H1 (cell line): ENCODE data around the gene SPPL3. TPM values are rescaled to one million over a fixed set of nuclear protein-coding genes. Genes with fewer than 3 reads are reported as not detected.

ENCODE experiments used
- CTCF ChIA-PET: fragments of 300-600 bp; sonication (Branson Sonifier 250); formaldehyde crosslinking; loops from one replicate; lab custom pipeline; 2021; ENCODE audit not compliant: partially characterized antibody; lab: Charles Lee
- POLR2A ChIA-PET: fragments of 300-600 bp; sonication (Branson Sonifier 250); formaldehyde crosslinking; loops from one replicate; lab custom pipeline; 2021; ENCODE audit warnings: inconsistent platforms; ENCODE audit not compliant: partially characterized antibody; lab: Charles Lee
- DNase-seq, 2 experiments: peaks; one replicate each; pipeline versions ENCODE4 v3.0.0 to v3.0.0-alpha.2; 2010 to 2022; ENCODE audit warnings: low spot score in 2 of 2, low read depth in 1 of 2, mixed read lengths in 1 of 2
- FAIRE-seq: peaks from 2 replicates; lab custom pipeline; 2011; peaks lifted over from hg19 to GRCh38; lab: Jason Lieb, UNC
- H2AFZ ChIP-seq: 2 replicates; pipeline ENCODE4 v1.8.1; 2012; ENCODE audit warnings: low read length, inconsistent platforms
- H2AK5ac ChIP-seq: 2 replicates; pipeline ENCODE4 v1.6.1; 2013; ENCODE audit warnings: low read depth, low read length
- H2BK120ac ChIP-seq: replicated peaks from 2 replicates; pipeline ENCODE3; 2013; ENCODE audit warnings: low read depth, low read length, inconsistent platforms
- H2BK12ac ChIP-seq: 2 replicates; pipeline ENCODE4 v1.6.1; 2013; ENCODE audit warnings: low read depth, low read length
- H2BK15ac ChIP-seq: 2 replicates; pipeline ENCODE4 v1.6.1; 2013; ENCODE audit warnings: low read length
- H2BK20ac ChIP-seq: 2 replicates; pipeline ENCODE4 v1.6.1; 2013; ENCODE audit warnings: low read length
- H2BK5ac ChIP-seq: 2 replicates; pipeline ENCODE4 v1.6.1; 2013; ENCODE audit warnings: low read depth, low read length
- H3K14ac ChIP-seq: 2 replicates; pipeline ENCODE4 v1.6.1; 2013; ENCODE audit warnings: inconsistent platforms; ENCODE audit not compliant: insufficient read length
- H3K18ac ChIP-seq: 2 replicates; pipeline ENCODE4 v1.6.1; 2013; ENCODE audit warnings: low read length; ENCODE audit errors: extremely low read depth
- H3K23ac ChIP-seq: 2 replicates; pipeline ENCODE4 v1.6.1; 2013; ENCODE audit warnings: inconsistent platforms; ENCODE audit not compliant: insufficient read length
- H3K23me2 ChIP-seq: 2 replicates; pipeline ENCODE4 v1.6.1; 2013; ENCODE audit warnings: low read depth, low read length
- H3K27ac ChIP-seq: 2 replicates; pipeline ENCODE4 v1.6.1; 2011; ENCODE audit warnings: low read depth, low read length, inconsistent platforms
- H3K27me3 ChIP-seq, 4 experiments: replicated peaks in 1 of 4; 1 replicate in 1 of 4; 2 replicates in 3 of 4; pipeline versions ENCODE4 v1.6.1 to v1.8.1; 2011 to 2013; ENCODE audit warnings: low read length in 3 of 4, mild to moderate bottlenecking in 3 of 4, inconsistent platforms in 2 of 4, mixed read lengths in 2 of 4, moderate library complexity in 1 of 4; ENCODE audit not compliant: control insufficient read depth in 3 of 4, insufficient read depth in 3 of 4; ENCODE audit errors: extremely low read depth in 1 of 4
- H3K36me3 ChIP-seq, 4 experiments: 2 replicates each; pipeline versions ENCODE4 v1.6.1 to v1.8.1; 2011 to 2013; ENCODE audit warnings: mild to moderate bottlenecking in 4 of 4, low read length in 3 of 4, moderate library complexity in 2 of 4, control low read depth in 1 of 4, inconsistent platforms in 1 of 4; ENCODE audit not compliant: insufficient read depth in 4 of 4, control insufficient read depth in 2 of 4
- H3K4ac ChIP-seq: replicated peaks from 2 replicates; pipeline ENCODE3; 2013; ENCODE audit warnings: low read length, low read depth, mixed read lengths, inconsistent platforms; ENCODE audit not compliant: insufficient read length
- H3K4me1 ChIP-seq, 4 experiments: replicated peaks in 1 of 4; 1 replicate in 1 of 4; 2 replicates in 3 of 4; pipeline versions ENCODE4 v1.6.1 to v1.8.1; 2011 to 2013; ENCODE audit warnings: low read length in 3 of 4, inconsistent platforms in 2 of 4, mixed read lengths in 1 of 4; ENCODE audit not compliant: insufficient read depth in 4 of 4, control insufficient read depth in 3 of 4
- H3K4me2 ChIP-seq, 2 experiments: 2 replicates each; pipeline versions ENCODE4 v1.6.1 to v1.8.1; 2011 to 2013; ENCODE audit warnings: low read depth in 2 of 2, low read length in 2 of 2, control low read depth in 1 of 2, inconsistent platforms in 1 of 2, mild to moderate bottlenecking in 1 of 2; ENCODE audit not compliant: insufficient read depth in 1 of 2
- H3K4me3 ChIP-seq, 4 experiments: fragments of 200-600, 300-600 bp in 1 of 4; sonication (generic), shearing (Covaris generic), sonication (Bioruptor Twin) in 1 of 4; 2 replicates each; pipeline versions ENCODE4 v1.5.1 to v1.8.1; 2011 to 2016; ENCODE audit warnings: low read length in 4 of 4, low read depth in 3 of 4, control low read depth in 2 of 4, inconsistent platforms in 2 of 4, mild to moderate bottlenecking in 2 of 4, mixed read lengths in 1 of 4, moderate library complexity in 1 of 4; ENCODE audit not compliant: insufficient read depth in 2 of 4; ENCODE audit errors: extremely low read depth in 1 of 4
- H3K56ac ChIP-seq: replicated peaks from 2 replicates; pipeline ENCODE3; 2013; ENCODE audit warnings: low read depth, mild to moderate bottlenecking, mixed read lengths, low read length, inconsistent platforms; ENCODE audit not compliant: insufficient read length
- H3K79me1 ChIP-seq: 2 replicates; pipeline ENCODE4 v1.6.1; 2013; ENCODE audit warnings: low read depth, low read length, control low read depth
- H3K79me2 ChIP-seq, 2 experiments: 2 replicates each; pipeline versions ENCODE4 v1.6.1 to v1.8.1; 2012 to 2013; ENCODE audit warnings: low read length in 2 of 2, mild to moderate bottlenecking in 2 of 2, inconsistent platforms in 1 of 2; ENCODE audit not compliant: insufficient read depth in 2 of 2, control insufficient read depth in 1 of 2
- H3K9ac ChIP-seq, 4 experiments: replicated peaks in 1 of 4; 1 replicate in 1 of 4; 2 replicates in 3 of 4; pipeline versions ENCODE4 v1.6.1 to v1.8.1; 2011 to 2013; ENCODE audit warnings: low read depth in 3 of 4, low read length in 3 of 4, control low read depth in 2 of 4, mild to moderate bottlenecking in 2 of 4, moderate library complexity in 2 of 4, inconsistent platforms in 1 of 4; ENCODE audit errors: extremely low read depth in 1 of 4
- H3K9me3 ChIP-seq, 2 experiments: 2 replicates each; pipeline versions ENCODE4 v1.6.1 to v1.8.1; 2012 to 2013; ENCODE audit warnings: mild to moderate bottlenecking in 2 of 2, moderate library complexity in 2 of 2, control low read depth in 1 of 2, inconsistent platforms in 1 of 2, low read depth in 1 of 2, low read length in 1 of 2, mixed read lengths in 1 of 2; ENCODE audit not compliant: insufficient read depth in 2 of 2
- H4K20me1 ChIP-seq, 2 experiments: replicated peaks in 1 of 2; 2 replicates each; pipeline versions ENCODE3 to v1.8.1; 2011 to 2013; ENCODE audit warnings: inconsistent platforms in 2 of 2, low read length in 2 of 2, mild to moderate bottlenecking in 1 of 2; ENCODE audit not compliant: insufficient read depth in 2 of 2, control insufficient read depth in 1 of 2
- H4K5ac ChIP-seq: 2 replicates; pipeline ENCODE4 v1.6.1; 2013; ENCODE audit warnings: low read length, low read depth, mixed read lengths, inconsistent platforms; ENCODE audit not compliant: insufficient read length
- H4K8ac ChIP-seq: 2 replicates; pipeline ENCODE4 v1.8.0; 2013; ENCODE audit warnings: mild to moderate bottlenecking, moderate library complexity, low read length, inconsistent platforms; ENCODE audit not compliant: insufficient read depth; ENCODE audit errors: extremely low read depth
- H4K91ac ChIP-seq: replicated peaks from 2 replicates; pipeline ENCODE3; 2013; ENCODE audit warnings: low read length, mixed read lengths, inconsistent platforms; ENCODE audit not compliant: insufficient read length
- RXRA ChIP-seq: IDR thresholded peaks from 2 replicates; pipeline ENCODE4 v1.6.1; 2011; ENCODE audit warnings: low read depth, mild to moderate bottlenecking, low read length, moderate library complexity; ENCODE audit not compliant: insufficient read depth
- WGBS, 2 experiments: shearing (Covaris generic) in 1 of 2; methylation state at CpG; one replicate each; pipeline versions ENCODE4 v1.1.6 to v1.1.7; 2013 to 2015; ENCODE audit warnings: low lambda C conversion rate in 2 of 2, mixed read lengths in 2 of 2, inconsistent platforms in 1 of 2, low coverage in 1 of 2, missing lambda C conversion rate in 1 of 2; ENCODE audit not compliant: insufficient replicate concordance in 2 of 2, insufficient coverage in 1 of 2, insufficient read length in 1 of 2; ENCODE audit errors: extremely low coverage in 1 of 2, missing lambda C conversion rate in 1 of 2; 5-methylcytosine and 5-hydroxymethylcytosine counted together
- polyA plus RNA-seq, 7 experiments: library from polyadenylated mRNA; depleted of rRNA in 3 of 7; stranded (reverse) in 5 of 7; unstranded in 2 of 7; fragments of >200 nt in 5 of 7; fragments of 200-250 nt in 2 of 7; gene quantifications; 1 replicate in 5 of 7; 2 replicates in 1 of 7; 4 replicates in 1 of 7; pipeline versions ENCODE4 v1.2.1 to v1.2.3, GENCODE V29; 2011 to 2013; ENCODE audit warnings: missing spikeins in 2 of 7, mixed read lengths in 2 of 7
- total RNA-seq: library from RNA; stranded (reverse); fragmentation: NEBNext Ultra II Directional; extraction: Animal tissue kit (Norgen Biotek cat#: 25700); gene quantifications from 2 replicates; pipeline ENCODE4 v1.2.1, GENCODE V29; 2021
- TF ChIP-seq, protein P1 (sequence below): IDR thresholded peaks from 2 replicates; pipeline ENCODE4 v1.6.1; 2011; ENCODE audit warnings: low read depth, mild to moderate bottlenecking, low read length; ENCODE audit not compliant: insufficient read depth

SPPL3 gene
- total and polyA plus RNA-seq, 2 of the 8 experiments (the other 6 are each of a cell fraction or from before 2014, with no cell fraction given) = 27.3 to 48.4 TPM

DNA sequence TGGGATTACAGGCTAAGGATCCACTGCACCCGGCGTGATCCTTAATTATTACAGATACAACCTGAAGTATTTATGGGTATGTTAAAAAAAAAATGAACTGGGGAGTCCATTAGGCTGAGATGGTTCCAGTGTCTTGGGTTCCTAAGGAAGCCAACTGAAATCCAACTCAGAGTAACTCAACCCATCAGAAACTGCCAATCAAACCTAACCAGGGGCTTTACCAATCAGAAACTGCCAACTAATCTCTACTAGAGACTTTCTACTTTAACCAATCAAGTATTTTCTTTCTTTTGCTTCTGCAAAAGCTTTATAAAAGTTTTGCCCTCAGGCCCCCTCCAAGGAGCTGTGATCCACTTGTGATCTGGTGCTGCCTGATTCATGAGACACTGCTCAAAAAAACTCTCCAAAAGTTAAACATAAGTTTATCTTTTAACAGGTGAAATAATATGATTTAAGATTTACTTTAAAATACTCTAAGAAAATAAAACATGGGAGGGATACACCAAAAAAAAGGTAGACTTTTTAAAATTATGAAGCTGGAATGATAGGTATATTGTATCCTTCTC is 90.5 kb downstream of the SPPL3 start:
- no peak overlapping the region for H3K23ac ChIP-seq
- no peaks in the 10 kb centered on the region for H3K23me2 ChIP-seq
- no peak overlapping the region for H3K18ac ChIP-seq
- no peak overlapping the region for H2BK120ac ChIP-seq
- no peak overlapping the region for H3K4me2 ChIP-seq
- H3K14ac ChIP-seq = no peak overlapping the region
- H4K20me1 ChIP-seq = no peaks in the 10 kb centered on the region
- no peak overlapping the region for H3K4me3 ChIP-seq
- H3K9ac ChIP-seq = no peak overlapping the region
- H3K27me3 ChIP-seq = no peaks in the 10 kb centered on the region
- no peak for DNase-seq
- H3K4me1 ChIP-seq = peaks cover 0 to 3% (median 0%) of the 10 kb centered on the region in 4 experiments; a peak in 1 of 7 replicates
- H3K27ac ChIP-seq = no peak overlapping the region
- no peak overlapping the region for H2AK5ac ChIP-seq
- peaks cover 0 to 3% (median 0%) of the 10 kb centered on the region in 4 experiments; a peak in 1 of 8 replicates for H3K36me3 ChIP-seq
- H2BK15ac ChIP-seq = no peak overlapping the region
- H3K79me1 ChIP-seq = no peaks in the 10 kb centered on the region
- no peak overlapping the region for H4K5ac ChIP-seq
- H4K8ac ChIP-seq = no peak overlapping the region
- WGBS, 2 experiments = 76% methylated on average over 2 of the region's 2 CpGs; no CpG with 5 or more reads in 1 of the 2 experiments
- H4K91ac ChIP-seq = no peak overlapping the region
- H2BK20ac ChIP-seq = no peak overlapping the region
- no peak overlapping the region for H2BK12ac ChIP-seq
- FAIRE-seq = no peak
- no peak overlapping the region for H2AFZ ChIP-seq
- H3K9me3 ChIP-seq = no peaks in the 10 kb centered on the region
- H3K56ac ChIP-seq = no peak overlapping the region
- no peak for TF ChIP-seq RXRA
- TF ChIP-seq, protein P1, sequence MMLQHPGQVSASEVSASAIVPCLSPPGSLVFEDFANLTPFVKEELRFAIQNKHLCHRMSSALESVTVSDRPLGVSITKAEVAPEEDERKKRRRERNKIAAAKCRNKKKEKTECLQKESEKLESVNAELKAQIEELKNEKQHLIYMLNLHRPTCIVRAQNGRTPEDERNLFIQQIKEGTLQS = no peak
- CTCF ChIA-PET = no interaction called here
- peaks cover 0 to 28% of the 10 kb centered on the region in 2 experiments; a peak in 1 of 4 replicates for H3K79me2 ChIP-seq
- H2BK5ac ChIP-seq = no peak overlapping the region
- no peak overlapping the region for H3K4ac ChIP-seq
- POLR2A ChIA-PET = interaction anchor here (0.6 to 1.2 kb wide), 4 partner anchors 14 to 239 kb away, joined by 3 to 4 read pairs (median 4); no protein-coding TSS in a partner anchor
